IPS DF 6.9 (cell line): ENCODE data around the gene APOBEC3F.
"Not testable (repeated sequence)": the region's sequence is repeated elsewhere in the genome, so short reads cannot be mapped to it uniquely, and the experiment has no call there.

Experiments
- DNase-seq: peaks from one replicate; pipeline ENCODE4 v3.0.0-alpha.2; 2013; ENCODE audit warnings: low read depth, low spot score
- H3K27ac ChIP-seq: one replicate; pipeline ENCODE4 v1.5.1; 2013; ENCODE audit warnings: low read length, control low read depth
- H3K27me3 ChIP-seq: 2 replicates; pipeline ENCODE4 v1.6.1; 2013; ENCODE audit warnings: mild to moderate bottlenecking, low read length; ENCODE audit not compliant: control insufficient read depth, insufficient read depth
- H3K36me3 ChIP-seq: 2 replicates; pipeline ENCODE4 v1.6.1; 2013; ENCODE audit warnings: low read length; ENCODE audit not compliant: control insufficient read depth, insufficient read depth
- H3K4me1 ChIP-seq: 2 replicates; pipeline ENCODE4 v1.6.1; 2013; ENCODE audit warnings: low read length; ENCODE audit not compliant: control insufficient read depth, insufficient read depth
- H3K4me3 ChIP-seq: 2 replicates; pipeline ENCODE4 v1.5.1; 2013; ENCODE audit warnings: mild to moderate bottlenecking, low read length
- H3K9me3 ChIP-seq: 2 replicates; pipeline ENCODE4 v1.6.1; 2013; ENCODE audit warnings: low read length, inconsistent platforms; ENCODE audit not compliant: control insufficient read depth, insufficient read depth
- WGBS: extraction: QIAGEN DNeasy Blood & Tissue Kit; methylation state at CpG from one replicate; pipeline ENCODE4 v1.1.7; 2013; ENCODE audit warnings: mixed read lengths, missing lambda C conversion rate; ENCODE audit not compliant: insufficient read length, insufficient coverage; 5-methylcytosine and 5-hydroxymethylcytosine counted together

APOBEC3F gene

GRCh38 chr22:39013942-39014722 lies 26.5 kb upstream of the APOBEC3F start, which contains the start of gene APOBEC3C:
TSS of gene APOBEC3C (plus strand) at chr22:39014257. CDS start at chr22:39014363, 106 bp downstream.
- no peaks in the 10 kb centered on the region for H3K36me3 ChIP-seq
- no CpG with 5 or more reads among the region's 18 CpGs for whole genome bisulfite sequencing
- no peak within 1 kb of the TSS for H3K4me3 ChIP-seq
- no peak for DNase-seq
- H3K9me3 ChIP-seq = no peaks in the 10 kb centered on the region
- H3K27ac ChIP-seq = no peak within 1 kb of the TSS
- H3K4me1 ChIP-seq = peaks cover 5% of the 10 kb centered on the region
- H3K27me3 ChIP-seq = no peaks in the 10 kb centered on the region

GRCh38 chr22:39014723-39015121 lies 25.9 kb upstream of the APOBEC3F start:
- not testable (repeated sequence) for H3K4me1 ChIP-seq, H3K27ac ChIP-seq

GRCh38 chr22:39016592-39016991 lies 24.1 kb upstream of the APOBEC3F start:
- Histone ChIP-seq H3K4me1 (peaks cover 8% of the 10 kb centered on the region), H3K27ac (no peak overlapping the region), H3K36me3 (no peaks in the 10 kb centered on the region), H3K9me3 (no peaks in the 10 kb centered on the region), H3K4me3 (no peak overlapping the region), H3K27me3 (no peaks in the 10 kb centered on the region)
- no CpG with 5 or more reads among the region's 13 CpGs for WGBS
- no peak for DNase-seq

More at GRCh38 chr22:39014723-39015121, 25.9 kb upstream of the APOBEC3F start:
- H3K27me3 ChIP-seq, H3K9me3 ChIP-seq, DNase-seq, H3K4me3 ChIP-seq, H3K36me3 ChIP-seq: not testable (repeated sequence)
- WGBS = no CpG with 5 or more reads among the region's 6 CpGs

- Histone ChIP-seq H3K9me3 (no peaks in the 10 kb centered on the region), H3K36me3 (no peaks in the 10 kb centered on the region), H3K27me3 (no peaks in the 10 kb centered on the region), H3K27ac (no peak overlapping the region), H3K4me3 (peak overlapping the region; percentile 7; the same call in 1 of the 2 replicates), H3K4me1 (peaks cover 10% of the 10 kb centered on the region)
- WGBS = no CpG with 5 or more reads among the region's 18 CpGs
- no peak for DNase-seq
These were observed 22.9 kb upstream of the APOBEC3F start for GRCh38 chr22:39017596-39018365.

- no CpG with 5 or more reads among the region's 15 CpGs for WGBS
- H3K27me3 ChIP-seq, H3K4me3 ChIP-seq, H3K9me3 ChIP-seq, DNase-seq, H3K27ac ChIP-seq, H3K36me3 ChIP-seq: not testable (repeated sequence)
- peaks cover 10% of the 10 kb centered on the region for H3K4me1 ChIP-seq
These were observed 20.5 kb upstream of the APOBEC3F start for GRCh38 chr22:39020021-39020651.

- Histone ChIP-seq H3K27me3 (no peaks in the 10 kb centered on the region), H3K36me3 (no peaks in the 10 kb centered on the region), H3K27ac (no peak overlapping the region), H3K4me1 (peaks cover 8% of the 10 kb centered on the region), H3K4me3 (no peak overlapping the region), H3K9me3 (no peaks in the 10 kb centered on the region)
- DNase-seq = no peak
- no CpG with 5 or more reads among the region's 9 CpGs for WGBS
These were observed 19.0 kb upstream of the APOBEC3F start for GRCh38 chr22:39021552-39022250.

GRCh38 chr22:39024519-39025308 lies 15.9 kb upstream of the APOBEC3F start:
- no peak for DNase-seq
- Histone ChIP-seq H3K4me3 (no peak overlapping the region), H3K27me3 (no peaks in the 10 kb centered on the region), H3K4me1 (peaks cover 6% of the 10 kb centered on the region; the same call in 1 of the 2 replicates), H3K9me3 (no peaks in the 10 kb centered on the region), H3K36me3 (no peaks in the 10 kb centered on the region), H3K27ac (no peak overlapping the region)
- WGBS = no CpG with 5 or more reads among the region's 15 CpGs

GRCh38 chr22:39026509-39027150 lies 14.0 kb upstream of the APOBEC3F start:
- no CpG with 5 or more reads among the region's 12 CpGs for WGBS
- H3K27me3 ChIP-seq = no peaks in the 10 kb centered on the region
- no peak for DNase-seq
- no peaks in the 10 kb centered on the region for H3K9me3 ChIP-seq
- no peaks in the 10 kb centered on the region for H3K36me3 ChIP-seq
- no peak overlapping the region for H3K27ac ChIP-seq
- H3K4me1 ChIP-seq = peaks cover 2% of the 10 kb centered on the region; the same call in 1 of the 2 replicates
- no peak overlapping the region for H3K4me3 ChIP-seq

GRCh38 chr22:39027717-39028116 lies 12.9 kb upstream of the APOBEC3F start:
- peaks cover 4% of the 10 kb centered on the region; the same call in 1 of the 2 replicates for H3K4me1 ChIP-seq
- no CpG with 5 or more reads among the region's 4 CpGs for WGBS
- no peak for DNase-seq
- H3K4me3 ChIP-seq = no peak overlapping the region
- no peaks in the 10 kb centered on the region for H3K27me3 ChIP-seq
- no peaks in the 10 kb centered on the region for H3K9me3 ChIP-seq
- no peak overlapping the region for H3K27ac ChIP-seq
- no peaks in the 10 kb centered on the region for H3K36me3 ChIP-seq
